ENCODE measurements around the gene STT3A.

STT3A gene

GRCh38 chr11:125670172-125670571 is 77.5 kb downstream of the STT3A start:
- no peak for DNase-seq

GRCh38 chr11:125671561-125671960 is 78.9 kb downstream of the STT3A start:
- DNase-seq = no peak

Data from T-helper 2 cell (primary cell).